GM19328 (cell line): Measurements from ENCODE around the gene GPRASP2.
A peak's percentile ranks its signal among the peaks of the same experiment; 100 is the strongest.
"Not testable (repeated sequence)": the region's sequence is repeated elsewhere in the genome, so short reads cannot be mapped to it uniquely, and the experiment has no call there.

Experiments
- ATAC-seq: cut with Tn5 transposase; IDR thresholded peaks from one replicate; pipeline ENCODE4 v1.9.1; 2021; ENCODE audit warnings: mild to moderate bottlenecking, moderate library complexity; ENCODE audit not compliant: unreplicated experiment

Gene GPRASP2

DNA sequence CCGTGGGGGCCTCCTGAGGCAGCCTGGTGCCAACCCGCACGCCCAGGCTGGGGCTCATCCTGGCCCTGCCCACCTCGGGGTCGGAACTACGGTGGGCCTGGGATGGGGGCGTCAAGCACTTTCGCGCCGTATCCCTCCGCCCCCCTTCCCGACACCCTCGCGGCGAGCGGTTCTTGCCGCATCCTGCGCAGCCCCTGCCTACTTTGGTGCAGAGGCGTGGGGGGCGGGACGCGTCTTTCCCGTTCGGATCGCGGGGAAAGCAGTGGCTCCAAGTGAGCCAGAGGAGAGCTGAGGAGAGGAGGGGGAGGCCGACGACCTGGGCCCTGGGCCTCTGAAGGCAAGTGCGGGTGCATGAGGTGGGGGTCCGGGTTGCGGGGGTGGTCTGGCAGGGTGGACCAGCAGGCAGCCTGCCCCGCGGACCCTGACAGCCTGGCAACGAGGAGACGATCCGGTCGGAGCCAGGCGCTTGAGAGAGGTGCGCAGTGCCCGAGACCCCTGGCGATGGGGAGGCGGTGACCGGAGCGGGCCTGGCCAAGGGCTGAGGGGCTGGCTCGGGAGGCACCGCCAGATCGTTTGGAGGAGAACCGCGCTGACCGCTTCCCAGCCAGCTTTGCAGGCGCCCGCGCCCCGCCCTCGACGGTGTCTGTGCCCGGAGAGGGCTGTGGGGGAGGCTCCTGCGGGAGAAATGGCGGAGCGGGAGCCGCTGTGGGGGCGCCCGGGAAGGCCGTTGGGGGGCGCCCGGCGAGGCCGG lies at the start of gene GPRASP2:
GPRASP2 (plus strand) TSS at position 233 of the 751 bp plus-strand sequence. CDS start 2,422 bp downstream, outside the sequence.
- no peak for ATAC-seq

DNA sequence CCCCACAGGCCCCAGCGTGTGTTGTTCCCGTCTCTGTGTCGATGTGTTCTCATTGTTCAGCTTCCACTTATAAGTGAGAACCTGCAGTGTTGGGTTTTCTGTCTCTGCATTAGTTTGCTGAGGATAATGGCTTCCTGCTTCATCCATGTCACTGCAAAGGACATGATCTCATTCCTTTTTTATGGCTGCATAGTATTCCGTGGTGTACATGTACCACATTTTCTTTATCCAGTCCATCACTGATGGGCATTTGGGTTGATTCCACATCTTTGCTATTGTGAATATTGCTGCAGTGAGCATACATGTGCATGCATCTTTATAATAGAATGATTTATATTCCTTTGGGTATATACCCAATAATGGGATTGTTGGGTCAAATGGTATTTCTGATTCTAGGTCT lies 48.4 kb upstream of the GPRASP2 start:
- not testable (repeated sequence) for ATAC-seq

DNA sequence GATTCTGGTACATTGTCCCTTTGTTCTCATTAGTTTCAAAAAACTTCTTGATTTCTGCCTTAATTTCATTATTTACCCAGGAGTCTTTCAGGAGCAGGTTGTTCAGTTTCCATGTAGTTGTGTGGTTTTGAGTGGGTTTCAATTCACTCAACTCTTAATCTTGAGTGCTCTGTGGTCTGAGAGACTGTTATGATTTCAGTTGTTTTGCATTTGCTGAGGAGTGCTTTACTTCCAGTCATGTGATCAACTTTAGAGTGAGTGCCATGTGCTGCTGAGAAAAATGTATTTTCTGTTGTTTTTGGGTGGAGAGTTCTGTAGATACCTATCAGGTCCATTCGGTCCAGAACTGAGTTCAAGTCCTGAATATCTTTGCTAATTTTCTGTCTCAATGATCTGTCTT lies 45.2 kb upstream of the GPRASP2 start:
- ATAC-seq: not testable (repeated sequence)

DNA sequence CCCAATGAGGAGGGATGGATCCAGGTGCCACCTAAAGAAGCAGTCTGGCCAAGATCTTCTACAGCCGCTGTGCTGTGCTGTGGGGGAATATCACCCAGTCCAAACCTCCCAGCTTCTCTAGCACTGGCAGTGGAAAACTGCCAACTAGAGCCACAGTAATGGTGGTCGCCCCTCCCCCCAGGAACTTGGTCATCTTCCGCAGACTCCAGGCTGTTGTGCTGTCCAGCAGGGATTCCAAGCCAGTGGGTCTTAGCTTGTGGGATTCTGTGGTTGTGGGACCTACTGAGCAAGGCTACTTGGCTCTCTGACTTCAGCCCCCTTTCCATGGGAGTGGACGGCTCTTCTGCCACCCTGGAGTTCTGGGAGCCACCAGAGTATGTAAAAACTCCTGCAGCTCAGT lies 42.7 kb upstream of the GPRASP2 start:
- no peak for ATAC-seq

DNA sequence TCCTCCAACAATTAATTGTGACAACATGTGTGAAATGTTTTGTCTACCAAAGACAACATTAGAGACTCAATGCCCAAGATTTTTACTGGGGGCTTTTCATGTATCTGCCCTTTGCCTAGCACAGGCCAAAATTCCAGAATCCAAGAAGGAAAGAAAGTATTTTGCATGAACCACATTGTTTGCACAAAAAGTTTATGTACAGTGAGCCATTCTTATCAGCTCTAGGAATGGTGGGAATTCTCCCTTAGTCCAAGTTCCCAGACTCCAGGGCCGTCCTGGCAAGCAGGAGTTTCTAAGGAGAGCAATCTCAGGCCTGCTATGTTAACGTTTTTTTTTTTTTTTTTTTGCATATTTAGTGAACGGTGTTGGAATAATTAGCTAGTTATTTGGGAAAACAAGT lies 39.4 kb upstream of the GPRASP2 start:
- ATAC-seq: no peak

DNA sequence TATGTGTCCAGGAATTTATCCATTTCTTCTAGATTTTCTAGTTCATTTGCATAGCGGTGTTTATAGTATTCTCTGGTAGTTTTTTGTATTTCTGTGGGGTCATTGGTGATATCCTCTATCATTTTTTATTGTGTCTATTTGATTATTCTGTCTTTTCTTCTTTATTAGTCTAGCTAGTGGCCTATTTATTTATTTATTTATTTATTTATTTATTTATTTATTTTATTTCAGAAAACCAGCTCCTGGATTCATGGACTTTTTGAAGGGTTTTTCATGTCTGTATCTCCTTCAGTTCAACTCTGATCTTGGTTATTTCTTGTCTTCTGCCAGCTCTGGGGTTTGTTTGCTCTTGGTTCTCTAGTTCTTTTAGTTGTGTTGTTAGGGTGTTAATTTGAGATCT lies 34.8 kb upstream of the GPRASP2 start:
- ATAC-seq: not testable (repeated sequence)

DNA sequence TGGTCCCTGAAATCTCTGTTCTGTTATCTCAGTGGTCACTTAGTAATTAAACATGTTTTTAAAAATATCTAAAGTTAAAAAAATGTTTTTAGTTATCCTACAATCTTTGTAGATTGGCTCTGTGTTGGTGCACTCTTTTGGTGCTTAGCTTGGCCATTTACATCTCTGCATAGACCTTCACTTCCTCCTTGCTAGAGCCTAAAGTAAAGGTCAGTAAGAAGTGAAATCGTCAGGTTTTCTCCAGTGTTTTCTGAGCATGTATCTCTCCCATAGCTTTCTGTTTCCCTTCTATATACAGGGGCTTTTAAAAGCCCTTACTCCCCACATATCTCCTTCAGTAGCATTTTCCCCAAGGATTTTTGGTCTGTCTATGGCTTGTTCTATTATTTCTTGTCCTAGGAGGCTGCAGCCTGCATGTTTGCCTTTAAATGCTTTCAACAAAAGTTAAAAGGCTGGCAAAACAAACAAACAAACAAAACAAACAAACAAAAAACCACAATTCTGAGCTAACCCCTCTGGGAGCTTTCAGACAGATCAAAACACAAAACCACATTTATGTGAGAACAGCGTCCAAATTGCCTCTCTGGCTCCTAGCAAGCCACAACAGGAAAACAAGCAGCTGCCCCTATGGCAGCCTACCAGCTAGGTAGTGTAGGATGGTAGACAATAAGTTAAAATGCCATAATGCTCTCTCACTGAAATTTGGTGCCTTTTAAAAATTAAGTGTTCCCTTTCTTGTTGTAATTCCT lies 27.3 kb upstream of the GPRASP2 start:
- no peak for ATAC-seq

DNA sequence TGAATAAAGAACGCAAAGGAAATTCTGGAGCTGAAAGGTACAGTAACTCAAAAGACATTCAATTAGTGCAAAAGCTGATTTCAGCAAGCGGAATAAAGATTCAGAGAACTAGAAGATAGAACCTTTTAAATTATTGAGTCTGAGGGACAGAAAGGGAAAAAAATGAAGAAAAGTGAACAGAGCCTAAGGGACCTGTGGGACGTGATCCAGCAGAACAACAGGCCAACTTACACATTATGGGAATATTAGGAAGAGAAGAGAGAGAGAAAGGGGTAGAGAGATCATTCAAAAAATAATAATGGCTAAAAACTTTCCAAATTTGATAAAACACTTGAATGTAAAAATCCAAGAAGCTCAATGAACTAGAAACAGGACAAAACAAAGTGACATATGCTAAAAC lies 17.5 kb upstream of the GPRASP2 start:
- no peak for ATAC-seq

DNA sequence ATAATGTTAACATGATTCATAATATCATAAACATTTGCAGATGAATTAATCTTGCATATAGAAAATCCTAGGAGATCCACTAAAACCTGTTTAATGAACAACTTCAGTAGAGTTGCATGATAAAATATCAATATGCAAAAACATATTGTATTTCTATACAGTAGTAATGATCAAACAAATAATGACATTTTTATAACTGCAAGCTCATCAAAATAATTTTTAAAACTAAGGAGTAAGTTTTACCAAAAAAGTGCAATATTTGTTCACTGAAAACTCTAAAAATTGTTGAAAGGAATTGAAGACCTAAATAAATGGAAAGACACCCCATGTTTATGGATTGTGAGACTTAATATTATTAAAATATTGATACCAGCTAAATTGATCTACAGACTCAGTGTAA lies 15.9 kb upstream of the GPRASP2 start:
- ATAC-seq: no peak

DNA sequence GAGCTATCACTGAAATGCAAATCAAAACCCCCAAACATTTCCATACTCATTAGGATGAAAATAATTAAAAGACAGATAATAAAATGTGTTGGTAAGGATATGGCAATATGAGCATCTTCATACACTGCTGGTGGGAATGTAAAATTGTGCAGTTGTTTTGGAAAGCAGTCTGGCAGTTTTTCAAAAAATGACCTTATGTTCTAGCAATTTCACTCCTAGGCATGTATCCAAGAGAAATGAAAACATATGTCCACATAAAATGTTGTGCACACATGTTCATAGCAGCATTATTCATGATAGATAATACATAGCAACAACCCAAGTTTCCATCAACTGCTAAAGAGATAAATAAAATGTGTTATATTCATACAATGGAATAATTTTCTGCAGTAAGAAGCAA lies 14.8 kb upstream of the GPRASP2 start:
- ATAC-seq: no peak

DNA sequence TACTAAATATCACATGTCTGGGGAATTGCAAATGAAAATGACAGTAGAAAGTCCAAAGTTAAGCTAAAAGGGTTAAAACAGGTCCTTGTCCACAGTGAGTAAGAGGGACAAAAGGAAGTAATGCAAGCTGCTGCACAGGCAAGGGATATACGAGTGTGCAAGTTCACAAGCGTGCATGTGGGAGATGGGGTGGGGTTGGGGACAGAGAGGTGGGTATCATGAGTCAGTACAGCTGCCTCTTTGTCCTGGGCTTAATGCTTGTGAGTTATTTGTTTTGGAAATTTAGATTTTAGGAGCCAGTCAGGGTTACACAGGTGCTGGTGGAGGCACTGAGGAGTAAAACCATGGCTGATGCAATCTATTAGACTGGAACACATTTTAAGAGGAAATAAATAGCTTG lies 3.3 kb upstream of the GPRASP2 start:
- no peak for ATAC-seq

DNA sequence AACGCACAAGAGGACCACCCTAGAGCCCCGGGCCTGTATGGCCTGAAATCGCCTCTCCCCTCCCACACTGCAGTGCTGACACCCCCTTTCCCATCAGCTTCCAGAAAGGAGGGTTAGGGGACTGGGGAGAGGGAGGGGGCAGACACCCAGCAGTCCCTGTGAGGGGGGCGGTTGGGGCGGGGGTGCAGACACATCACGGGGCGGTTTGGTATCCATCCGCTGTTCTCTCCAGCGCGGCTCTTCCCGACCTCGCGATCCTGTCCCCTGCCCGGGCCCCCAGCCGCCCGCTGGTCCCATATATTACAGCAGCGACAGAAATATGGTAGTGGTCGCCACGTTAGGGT lies 404 bp upstream of the GPRASP2 start:
- no peak for ATAC-seq

DNA sequence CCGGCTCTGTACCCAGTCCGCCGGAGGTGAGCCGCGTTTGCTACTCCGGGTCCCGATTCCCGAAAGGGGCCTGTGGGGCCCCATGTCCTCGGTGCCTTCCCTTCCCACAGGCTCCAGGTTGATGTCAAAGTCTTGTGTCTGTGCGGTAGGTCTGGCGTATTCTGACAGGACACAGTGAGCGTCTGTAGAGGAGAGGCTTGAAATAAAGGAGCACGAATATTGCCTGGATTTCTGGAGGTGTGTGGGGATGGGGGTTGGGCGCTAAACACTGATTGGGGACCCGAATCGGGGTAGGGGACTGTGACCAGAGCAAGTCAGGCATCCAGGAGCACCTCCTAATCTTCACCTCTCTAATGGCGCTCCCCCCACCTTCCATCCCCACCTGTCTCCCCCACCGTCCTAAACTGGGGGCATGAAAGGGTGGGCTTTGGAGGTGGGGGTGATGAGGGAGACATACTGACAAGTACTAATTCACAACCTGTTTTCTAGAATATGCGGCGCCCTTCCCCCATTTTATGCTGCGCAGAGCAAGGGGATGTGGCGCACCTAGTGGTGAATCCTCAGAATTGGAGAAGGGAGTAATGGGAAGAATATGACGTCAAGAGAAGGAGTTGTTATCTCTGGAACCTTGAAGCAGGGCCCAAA lies 855 bp downstream of the GPRASP2 start:
- ATAC-seq: no peak

DNA sequence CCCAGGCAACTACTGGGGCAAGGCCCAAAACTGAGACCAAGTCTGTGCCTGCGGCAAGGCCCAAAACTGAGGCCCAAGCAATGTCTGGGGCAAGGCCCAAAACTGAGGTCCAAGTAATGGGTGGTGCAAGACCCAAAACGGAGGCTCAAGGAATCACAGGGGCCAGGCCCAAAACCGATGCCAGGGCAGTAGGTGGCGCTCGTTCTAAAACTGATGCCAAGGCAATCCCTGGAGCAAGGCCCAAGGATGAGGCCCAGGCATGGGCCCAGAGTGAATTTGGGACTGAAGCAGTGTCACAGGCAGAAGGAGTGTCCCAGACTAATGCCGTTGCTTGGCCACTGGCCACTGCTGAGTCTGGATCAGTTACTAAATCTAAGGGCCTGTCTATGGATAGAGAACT lies 2.7 kb downstream of the GPRASP2 start:
- ATAC-seq: no peak

DNA sequence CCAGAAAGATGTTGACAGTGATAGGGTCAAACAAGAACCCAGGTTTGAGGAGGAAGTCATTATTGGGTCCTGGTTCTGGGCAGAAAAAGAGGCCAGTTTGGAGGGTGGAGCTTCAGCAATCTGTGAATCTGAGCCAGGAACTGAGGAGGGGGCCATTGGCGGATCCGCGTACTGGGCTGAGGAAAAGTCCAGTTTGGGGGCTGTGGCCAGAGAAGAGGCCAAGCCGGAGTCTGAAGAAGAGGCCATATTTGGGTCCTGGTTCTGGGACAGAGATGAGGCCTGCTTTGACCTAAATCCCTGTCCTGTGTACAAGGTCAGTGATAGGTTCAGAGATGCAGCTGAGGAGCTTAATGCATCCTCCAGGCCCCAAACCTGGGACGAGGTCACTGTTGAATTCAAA lies 3.7 kb downstream of the GPRASP2 start:
- no peak for ATAC-seq

DNA sequence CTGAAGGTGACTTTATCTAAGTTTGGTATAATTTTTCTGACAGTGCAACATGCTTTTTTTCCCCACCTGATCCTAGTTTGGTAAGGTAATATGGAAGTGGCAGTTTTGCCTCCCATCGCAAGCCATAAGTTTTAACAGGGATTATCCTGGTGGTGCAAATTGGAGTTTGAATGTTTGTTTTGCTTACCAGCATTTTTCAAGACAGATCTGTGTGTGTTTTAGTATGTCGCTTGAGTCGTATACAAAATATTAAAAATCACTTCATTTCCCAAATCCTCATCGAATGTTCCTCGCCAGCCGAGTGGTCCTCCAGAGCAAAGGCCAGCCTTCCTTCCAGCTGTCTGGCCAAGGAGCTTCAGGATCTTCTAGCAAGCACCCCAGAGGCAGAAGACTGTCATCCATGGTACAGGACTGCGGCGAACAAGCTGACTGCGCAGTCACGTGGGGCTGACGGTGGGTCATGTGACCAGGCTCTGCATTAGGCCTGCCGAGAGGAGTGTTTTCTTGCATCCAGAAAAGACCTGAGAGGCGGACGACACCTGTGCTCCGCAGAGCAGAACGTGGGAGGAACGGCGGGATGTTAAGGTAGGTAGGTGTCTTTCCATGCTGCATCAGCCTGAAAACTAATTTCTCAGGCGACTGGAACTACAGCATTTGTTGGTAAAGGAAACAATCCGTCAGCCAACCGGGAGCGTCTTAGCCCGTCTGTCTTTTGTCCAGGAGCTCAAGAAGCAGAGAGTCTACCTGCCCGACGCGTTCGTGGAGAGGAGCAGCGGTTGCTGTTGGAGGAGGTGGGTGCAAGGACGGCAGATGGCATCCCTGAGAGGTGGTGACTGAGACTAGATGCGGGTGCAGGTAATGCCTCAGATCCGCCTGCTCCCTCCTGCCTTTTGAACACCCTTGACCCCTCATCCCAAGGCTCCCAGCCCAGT lies 8.3 kb downstream of the GPRASP2 start, which contains the start of gene GPRASP3:
GPRASP3 (plus strand) TSS at position 507 of the 932 bp plus-strand sequence. CDS start 28,253 bp downstream, outside the sequence.
- peak; percentile 96 for ATAC-seq

DNA sequence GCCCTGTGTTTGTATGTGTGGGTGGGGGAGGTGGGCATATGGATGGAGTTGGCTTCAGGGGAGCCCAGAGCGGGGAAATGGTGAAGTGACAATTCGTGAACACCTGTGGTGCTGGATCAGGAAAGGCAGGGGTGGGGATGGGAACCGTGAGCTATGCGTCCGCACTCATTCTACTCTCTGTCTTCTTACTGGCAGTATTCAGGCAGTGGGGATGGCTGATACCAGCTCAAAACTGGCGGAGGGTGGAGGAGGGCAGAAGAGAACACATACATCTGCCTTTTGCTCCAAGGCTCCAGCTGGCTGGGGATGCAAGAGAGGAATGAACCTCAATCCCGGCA lies 8.9 kb downstream of the GPRASP2 start:
- ATAC-seq: not testable (repeated sequence)

DNA sequence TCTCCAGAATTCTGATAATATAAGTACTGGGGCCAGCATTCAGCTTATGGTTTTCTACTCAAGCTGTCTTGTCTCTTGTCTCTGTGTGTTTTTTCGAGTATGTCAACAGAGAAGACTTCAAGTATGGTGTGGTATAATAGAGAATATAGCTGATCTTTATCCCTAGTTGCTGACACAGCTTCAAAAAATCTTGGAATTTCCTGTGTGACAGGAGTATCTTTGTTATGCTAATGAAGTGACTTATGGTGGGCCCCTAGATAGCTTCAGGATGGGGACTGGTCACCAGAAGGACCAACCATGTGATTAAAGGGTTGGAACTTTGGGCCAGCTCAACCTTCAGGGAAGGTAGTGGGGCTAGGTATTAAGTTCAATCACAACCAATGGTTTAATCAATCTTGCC lies 11.2 kb downstream of the GPRASP2 start:
- ATAC-seq: no peak

DNA sequence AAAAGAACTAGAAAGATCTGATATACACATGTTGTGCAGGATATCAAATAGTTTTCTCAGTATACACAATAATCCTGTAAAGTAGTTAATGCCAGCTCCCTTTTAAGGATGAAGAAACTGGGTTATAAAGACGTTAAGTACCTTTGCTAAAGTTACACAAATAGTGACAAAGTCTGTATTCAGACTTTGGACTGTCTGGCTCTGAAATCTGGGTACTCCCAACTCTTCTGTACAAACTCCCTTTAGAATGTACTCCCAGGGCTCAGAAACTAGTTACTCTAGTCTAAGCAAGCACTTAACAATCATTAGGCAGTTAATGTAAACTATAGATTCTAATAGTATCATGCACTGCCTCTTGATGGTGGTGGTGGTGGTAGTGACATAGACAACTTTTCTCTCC lies 15.5 kb downstream of the GPRASP2 start:
- ATAC-seq: no peak

DNA sequence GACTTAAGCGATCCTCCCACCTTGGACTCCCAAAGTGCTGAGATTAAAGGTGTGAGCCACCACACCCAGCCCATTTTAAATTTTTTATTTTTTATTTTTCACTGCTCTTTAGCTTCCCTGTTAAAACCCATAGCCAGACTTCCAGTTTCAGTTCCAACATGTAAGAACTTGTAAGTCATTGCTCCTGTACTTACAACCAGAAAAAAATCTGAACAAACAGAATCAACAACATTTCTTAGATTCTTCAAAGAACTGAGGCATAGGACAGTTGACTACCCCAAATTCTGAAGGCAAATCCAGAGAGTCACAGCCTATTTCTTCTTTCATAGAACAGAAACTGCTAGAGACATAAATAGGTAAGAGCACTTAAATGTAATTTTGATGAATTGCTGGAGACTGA lies 16.4 kb downstream of the GPRASP2 start:
- ATAC-seq: no peak

DNA sequence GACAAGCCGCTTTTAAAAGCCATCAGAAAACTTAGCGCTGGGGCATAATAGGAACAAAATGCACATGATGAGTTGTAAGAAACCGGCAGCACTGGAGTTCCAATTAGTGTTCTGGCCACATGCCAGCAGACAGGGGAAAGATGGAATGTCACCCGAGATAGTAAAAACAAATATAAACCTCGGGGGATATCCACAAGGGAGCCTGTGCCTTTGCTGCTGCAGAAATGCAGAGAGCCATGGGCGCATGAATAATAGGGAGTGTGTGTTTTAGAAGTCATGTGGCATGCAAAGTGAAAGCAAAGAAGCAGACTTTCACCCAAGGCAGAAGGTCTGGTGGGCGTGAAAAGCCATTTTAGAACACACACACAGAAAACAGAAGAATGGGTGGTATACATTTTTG lies 27.4 kb downstream of the GPRASP2 start:
- ATAC-seq: no peak
